Measurements from ENCODE around the gene JHY.

GRCh38 chr11:122893131-122893530, 10.6 kb downstream of the JHY start:
- TF ChIP-seq, protein P1, sequence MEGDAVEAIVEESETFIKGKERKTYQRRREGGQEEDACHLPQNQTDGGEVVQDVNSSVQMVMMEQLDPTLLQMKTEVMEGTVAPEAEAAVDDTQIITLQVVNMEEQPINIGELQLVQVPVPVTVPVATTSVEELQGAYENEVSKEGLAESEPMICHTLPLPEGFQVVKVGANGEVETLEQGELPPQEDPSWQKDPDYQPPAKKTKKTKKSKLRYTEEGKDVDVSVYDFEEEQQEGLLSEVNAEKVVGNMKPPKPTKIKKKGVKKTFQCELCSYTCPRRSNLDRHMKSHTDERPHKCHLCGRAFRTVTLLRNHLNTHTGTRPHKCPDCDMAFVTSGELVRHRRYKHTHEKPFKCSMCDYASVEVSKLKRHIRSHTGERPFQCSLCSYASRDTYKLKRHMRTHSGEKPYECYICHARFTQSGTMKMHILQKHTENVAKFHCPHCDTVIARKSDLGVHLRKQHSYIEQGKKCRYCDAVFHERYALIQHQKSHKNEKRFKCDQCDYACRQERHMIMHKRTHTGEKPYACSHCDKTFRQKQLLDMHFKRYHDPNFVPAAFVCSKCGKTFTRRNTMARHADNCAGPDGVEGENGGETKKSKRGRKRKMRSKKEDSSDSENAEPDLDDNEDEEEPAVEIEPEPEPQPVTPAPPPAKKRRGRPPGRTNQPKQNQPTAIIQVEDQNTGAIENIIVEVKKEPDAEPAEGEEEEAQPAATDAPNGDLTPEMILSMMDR (IDR thresholded peaks at IDR 0.05): no peak
- TF ChIP-seq POLR2AphosphoS5 (IDR thresholded peaks at IDR 0.05): no peak

Data from breast epithelium (tissue), 3 donors.